Heart right ventricle (tissue), 16 donors: ENCODE data around the gene GIMD1. TPM values are rescaled to one million over a fixed set of nuclear protein-coding genes. Genes with fewer than 3 reads are reported as not detected.

ENCODE experiments used
- ATAC-seq, 8 donors: fragments of 200-7000 bp; cut with Tn5 transposase; one replicate each; pipeline ENCODE4 v1.9.1; 2020; ENCODE audit warnings: mild to moderate bottlenecking in 8 of 8, moderate library complexity in 8 of 8, moderate number of reproducible peaks in 1 of 8
- DNase-seq, 2 donors: peaks; one replicate each; pipeline ENCODE4 v3.0.0-alpha.2; 2020
- H3K27ac ChIP-seq, 10 donors: fragments of 200-600 bp; sonication (generic) in 2 of 10; one replicate each; pipeline versions ENCODE4 v1.5.0 to v1.8.0; 2020 to 2022; ENCODE audit warnings: mild to moderate bottlenecking in 3 of 10
- H3K27me3 ChIP-seq, 7 donors: fragments of 200-600 bp; one replicate each; pipeline ENCODE4 v1.8.0; 2021 to 2022; ENCODE audit warnings: mild to moderate bottlenecking in 2 of 7
- H3K36me3 ChIP-seq, 9 donors: fragments of 200-600 bp; sonication (generic) in 1 of 9; one replicate each; pipeline versions ENCODE4 v1.5.0 to v1.8.0; 2020 to 2022; ENCODE audit warnings: mild to moderate bottlenecking in 2 of 9
- H3K4me1 ChIP-seq, 9 donors: fragments of 200-600 bp; sonication (generic) in 1 of 9; one replicate each; pipeline versions ENCODE4 v1.5.0 to v1.8.0; 2020 to 2022; ENCODE audit warnings: mild to moderate bottlenecking in 4 of 9
- H3K4me3 ChIP-seq, 10 donors: fragments of 200-600 bp; sonication (generic) in 2 of 10; one replicate each; pipeline versions ENCODE4 v1.5.0 to v1.8.0; 2020 to 2022; ENCODE audit warnings: mild to moderate bottlenecking in 7 of 10, moderate library complexity in 2 of 10
- H3K9me3 ChIP-seq, 11 donors: fragments of 200-600 bp in 10 of 11; sonication (generic) in 2 of 11; one replicate each; pipeline versions ENCODE4 v1.5.0 to v1.8.0; 2013 to 2022; ENCODE audit warnings: mild to moderate bottlenecking in 2 of 11, control low read depth in 1 of 11, moderate library complexity in 1 of 11
- CTCF ChIP-seq, 9 donors: fragments of 200-600 bp; sonication (generic) in 2 of 9; IDR thresholded peaks; one replicate each; pipeline versions ENCODE4 v1.5.0 to v1.8.0; 2021 to 2022; ENCODE audit warnings: antibody characterized with exemption in 9 of 9, mild to moderate bottlenecking in 5 of 9, moderate library complexity in 1 of 9
- WGBS, 2 donors: extraction: QIAGEN DNeasy Blood & Tissue Kit; methylation state at CpG; one replicate each; pipeline ENCODE4 v1.1.7; 2013; ENCODE audit warnings: inconsistent platforms in 1 of 2; 5-methylcytosine and 5-hydroxymethylcytosine counted together
- intact Hi-C, 10 donors: fragments of 100-400 bp; cut with DNase I; formaldehyde crosslinking; loops; one replicate each; pipeline versions ENCODE4 v1.11.1 to v1.14.2; 2022
- polyA plus RNA-seq, 2 donors: library from polyadenylated mRNA; stranded (reverse); fragments of 200-250 nt; gene quantifications; one replicate each; pipeline ENCODE4 v1.2.3, GENCODE V29; 2013
- total RNA-seq, 10 donors: library from RNA; stranded (reverse); fragmentation: NEBNext Ultra II Directional in 3 of 10; extraction: Animal tissue kit (Norgen Biotek cat#: 25700) in 3 of 10; gene quantifications; one replicate each; pipeline versions ENCODE4 v1.2.1 to v1.2.4, GENCODE V29; 2021 to 2023
- donor health status: Arrhythmogenic right ventricular cardiomyopathy.
- donor health status: ischemic (EF 13 %, LVEDD 7.1; RV severe dilation, severe dysfunction).
- donor health status: healthy with polysubstance abuse.
- donor health status: DM: no; HTN: yes; CAD: no.
- donor health status: DM: no; HTN: no; CAD: no.
- donor health status: ischemic (EF 25% LVEDD 6.9; RV normal size, moderate dysfunction).
- donor health status: ischemic (EF 25% LVEDD 5.7; RV mildly dilated, moderate dysfunction).
- donor health status: healthy.
- donor health status: DM: yes; HTN: yes; CAD: no.
- donor health status: Ischemic cardiomyopathy.
- donor health status: ischemic (EF 35%, LVEDD 5.7; RV mildly dilated, moderate dysfunction).
- donor health status: nonischemic (EF 11% LVEDD 7.7; RV severe dilation, severe dysfunction).
- donor health status: DM: yes; HTN: yes; CAD: no.
- donor health status: PGD.
- donor health status: ischemic (EF 29% LVEDD 5.4; RV normal size, mild dysfunction).
- donor health status: nonischemic (EF 23%, LVEDD 6.1; RV moderate dilation, normal function).

The GIMD1 gene
- total and polyA plus RNA-seq, 12 donors, result not detected

- Histone ChIP-seq H3K9me3 (peaks cover 0 to 2% (median 0%) of the 10 kb centered on the region in 11 donors), H3K4me3 (no peak overlapping the region), H3K27me3 (peaks cover 0 to 2% (median 0%) of the 10 kb centered on the region in 7 donors), H3K4me1 (no peaks in the 10 kb centered on the region), H3K36me3 (no peaks in the 10 kb centered on the region), H3K27ac (no peak overlapping the region)
- DNase-seq (no peak), ATAC-seq (no peak)
- no peak for TF ChIP-seq CTCF (IDR thresholded peaks at IDR 0.05)
- intact Hi-C loops, result no loop called here
Measured at GRCh38 chr4:106380179-106380578, 11.6 kb upstream of the GIMD1 start.

GRCh38 chr4:106373026-106373425 lies 4.4 kb upstream of the GIMD1 start:
- Histone ChIP-seq H3K27me3 (peaks cover 0 to 22% (median 5%) of the 10 kb centered on the region in 7 donors), H3K4me1 (peaks cover 0 to 12% (median 0%) of the 10 kb centered on the region in 9 donors), H3K36me3 (no peaks in the 10 kb centered on the region), H3K4me3 (no peak overlapping the region), H3K27ac (no peak overlapping the region), H3K9me3 (no peaks in the 10 kb centered on the region)
- ATAC-seq, result no peak
- 76 to 77% methylated on average over 3 of the region's 3 CpGs for WGBS, 2 donors
- no peak for TF ChIP-seq CTCF (IDR thresholded peaks at IDR 0.05)
- DNase-seq, result no peak
- intact Hi-C loops, result loop anchor here in 1 of 10 donors (5.0 kb wide), 1 partner anchor 129 kb away; no protein-coding TSS in a partner anchor

GRCh38 chr4:106371161-106371560 lies 2.6 kb upstream of the GIMD1 start:
- intact Hi-C loops, result loop anchor here in 1 of 10 donors (5.0 kb wide), 1 partner anchor 131 kb away; no protein-coding TSS in a partner anchor
- no peaks in the 10 kb centered on the region for H3K36me3 ChIP-seq
- no peak overlapping the region for H3K4me3 ChIP-seq
- peaks cover 0 to 14% (median 2%) of the 10 kb centered on the region in 9 donors for H3K4me1 ChIP-seq
- no peaks in the 10 kb centered on the region for H3K9me3 ChIP-seq
- ATAC-seq, result no peak
- no peak for TF ChIP-seq CTCF (IDR thresholded peaks at IDR 0.05)
- peaks cover 0 to 22% (median 5%) of the 10 kb centered on the region in 7 donors for H3K27me3 ChIP-seq
- H3K27ac ChIP-seq, result no peak overlapping the region
- no peak for DNase-seq

GRCh38 chr4:106370214-106370613 lies 1.6 kb upstream of the GIMD1 start:
- ATAC-seq, result no peak
- no peak overlapping the region for H3K27ac ChIP-seq
- H3K4me3 ChIP-seq, result no peak overlapping the region
- WGBS, 2 donors, result 53% methylated on average over 2 of the region's 2 CpGs
- intact Hi-C loops, result loop anchor here in 1 of 10 donors (5.0 kb wide), 1 partner anchor 132 kb away; no protein-coding TSS in a partner anchor
- no peaks in the 10 kb centered on the region for H3K36me3 ChIP-seq
- no peak for DNase-seq
- peaks cover 1 to 23% (median 11%) of the 10 kb centered on the region in 9 donors for H3K4me1 ChIP-seq
- peaks cover 0 to 22% (median 5%) of the 10 kb centered on the region in 7 donors for H3K27me3 ChIP-seq
- TF ChIP-seq CTCF (IDR thresholded peaks at IDR 0.05), result no peak
- no peaks in the 10 kb centered on the region for H3K9me3 ChIP-seq
